Calu3 (cell line): Measurements from ENCODE around the gene KRT8. TPM values are rescaled to one million over a fixed set of nuclear protein-coding genes. Genes with fewer than 3 reads are reported as not detected.
A peak's percentile ranks its signal among the peaks of the same experiment; 100 is the strongest.

Experiments used
- BruUV-seq: library from RNA; stranded (reverse); fragments of 400-500 nt; replicated peaks from 2 replicates; lab custom pipeline; 2021; lab: Mats Ljungman, UMichigan
- CTCF ChIA-PET: fragments of 300-600 bp; sonication (Branson Sonifier 250); formaldehyde crosslinking; loops from one replicate; lab custom pipeline; 2022; ENCODE audit warnings: antibody characterized with exemption; lab: Charles Lee
- DNase-seq: peaks from one replicate; pipeline ENCODE4 v3.0.0; 2022
- H3K27ac Mint-ChIP-seq: one replicate; pipeline ENCODE4 v1.8.0; 2022; ENCODE audit warnings: mixed read lengths; ENCODE audit not compliant: unreplicated experiment
- H3K27me3 Mint-ChIP-seq: one replicate; pipeline ENCODE4 v1.8.0; 2022; ENCODE audit warnings: mixed read lengths; ENCODE audit not compliant: unreplicated experiment
- H3K36me3 Mint-ChIP-seq: one replicate; pipeline ENCODE4 v1.8.0; 2022; ENCODE audit warnings: mild to moderate bottlenecking, moderate library complexity, mixed read lengths; ENCODE audit not compliant: insufficient read depth, unreplicated experiment
- H3K4me1 Mint-ChIP-seq: one replicate; pipeline ENCODE4 v1.8.0; 2022; ENCODE audit warnings: mild to moderate bottlenecking, low read depth, mixed read lengths; ENCODE audit not compliant: unreplicated experiment
- H3K4me3 Mint-ChIP-seq: one replicate; pipeline ENCODE4 v1.8.0; 2022; ENCODE audit warnings: mild to moderate bottlenecking, low read depth, moderate library complexity, mixed read lengths; ENCODE audit not compliant: unreplicated experiment
- H3K9me3 Mint-ChIP-seq: one replicate; pipeline ENCODE4 v1.8.0; 2022; ENCODE audit warnings: low read depth, mixed read lengths; ENCODE audit not compliant: unreplicated experiment
- intact Hi-C: fragments of 100-400 bp; cut with micrococcal nuclease; formaldehyde crosslinking; loops from one replicate; pipeline ENCODE4 v1.10.0; 2022; ENCODE audit not compliant: unreplicated experiment
- total RNA-seq: library from RNA; stranded (reverse); gene quantifications from 2 replicates; pipeline ENCODE4 v1.2.3, GENCODE V29; 2022
- TF ChIP-seq, protein P1 (sequence below): fragments of 200-600 bp; IDR thresholded peaks from one replicate; pipeline ENCODE4 v1.8.0; 2022; ENCODE audit warnings: antibody characterized with exemption; ENCODE audit not compliant: unreplicated experiment

The KRT8 gene
- total RNA-seq, 1 experiment from 2014 or later, result 2,474 TPM

DNA sequence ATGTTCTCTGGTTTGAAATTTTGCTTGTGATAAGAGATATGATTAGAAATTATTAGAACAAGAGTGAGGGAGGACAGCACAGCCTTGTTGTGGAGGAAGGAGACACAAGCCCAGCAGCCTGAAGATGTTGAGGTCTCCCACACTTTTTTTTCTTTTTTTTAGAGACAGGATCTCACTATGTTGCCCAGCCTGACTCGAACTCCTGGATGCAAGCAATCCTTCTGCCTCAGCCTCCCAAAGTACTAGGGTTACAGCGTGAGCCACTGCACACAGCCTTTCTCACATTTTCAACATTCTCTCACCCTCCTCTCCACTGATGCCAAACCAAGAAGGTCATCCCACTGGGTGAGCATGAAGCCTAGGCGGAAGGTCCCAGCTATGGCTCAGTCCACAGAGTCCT, 4.9 kb upstream of the KRT8 start:
- H3K27ac Mint-ChIP-seq, result peak overlapping the region; percentile 64
- CTCF ChIA-PET, result no interaction called here

DNA sequence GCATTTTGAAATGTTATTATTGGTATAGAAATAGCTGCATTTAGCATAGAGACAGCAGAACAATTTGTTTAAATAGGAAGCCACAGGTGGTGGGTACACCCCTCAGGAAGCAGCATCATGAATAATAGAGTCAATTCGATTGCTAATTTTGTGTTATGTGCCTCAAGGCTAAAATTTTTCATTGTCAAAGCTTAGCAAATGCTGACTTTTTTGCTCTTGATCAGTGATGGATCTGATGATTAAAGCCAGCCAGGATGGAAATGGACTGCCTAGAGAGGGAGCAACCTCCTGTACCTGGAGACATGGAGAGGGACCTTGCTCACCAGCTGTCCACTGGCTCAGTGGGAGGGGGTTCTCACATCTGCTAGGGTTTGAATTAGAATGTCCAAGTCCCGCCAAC, 4.5 kb upstream of the KRT8 start:
- Mint-ChIP-seq H3K36me3 (peaks cover 44% of the 10 kb centered on the region), H3K9me3 (no peaks in the 10 kb centered on the region), H3K4me3 (no peak overlapping the region), H3K27me3 (no peaks in the 10 kb centered on the region), H3K27ac (no peak overlapping the region), H3K4me1 (peaks cover 53% of the 10 kb centered on the region)
- CTCF ChIA-PET, result no interaction called here
- no peak for DNase-seq
- intact Hi-C loops, result no loop called here
- BruUV-seq, result no TSS peak
- TF ChIP-seq, protein P1, sequence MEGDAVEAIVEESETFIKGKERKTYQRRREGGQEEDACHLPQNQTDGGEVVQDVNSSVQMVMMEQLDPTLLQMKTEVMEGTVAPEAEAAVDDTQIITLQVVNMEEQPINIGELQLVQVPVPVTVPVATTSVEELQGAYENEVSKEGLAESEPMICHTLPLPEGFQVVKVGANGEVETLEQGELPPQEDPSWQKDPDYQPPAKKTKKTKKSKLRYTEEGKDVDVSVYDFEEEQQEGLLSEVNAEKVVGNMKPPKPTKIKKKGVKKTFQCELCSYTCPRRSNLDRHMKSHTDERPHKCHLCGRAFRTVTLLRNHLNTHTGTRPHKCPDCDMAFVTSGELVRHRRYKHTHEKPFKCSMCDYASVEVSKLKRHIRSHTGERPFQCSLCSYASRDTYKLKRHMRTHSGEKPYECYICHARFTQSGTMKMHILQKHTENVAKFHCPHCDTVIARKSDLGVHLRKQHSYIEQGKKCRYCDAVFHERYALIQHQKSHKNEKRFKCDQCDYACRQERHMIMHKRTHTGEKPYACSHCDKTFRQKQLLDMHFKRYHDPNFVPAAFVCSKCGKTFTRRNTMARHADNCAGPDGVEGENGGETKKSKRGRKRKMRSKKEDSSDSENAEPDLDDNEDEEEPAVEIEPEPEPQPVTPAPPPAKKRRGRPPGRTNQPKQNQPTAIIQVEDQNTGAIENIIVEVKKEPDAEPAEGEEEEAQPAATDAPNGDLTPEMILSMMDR, result no peak

More for the DNA sequence above, 4.9 kb upstream of the KRT8 start:
- no peaks in the 10 kb centered on the region for H3K27me3 Mint-ChIP-seq
- no peak overlapping the region for H3K4me3 Mint-ChIP-seq
- TF ChIP-seq, protein P1, result no peak
- no peaks in the 10 kb centered on the region for H3K9me3 Mint-ChIP-seq
- intact Hi-C loops, result no loop called here
- H3K4me1 Mint-ChIP-seq, result peaks cover 53% of the 10 kb centered on the region
- DNase-seq, result no peak
- peaks cover 39% of the 10 kb centered on the region for H3K36me3 Mint-ChIP-seq
- BruUV-seq, result no TSS peak

DNA sequence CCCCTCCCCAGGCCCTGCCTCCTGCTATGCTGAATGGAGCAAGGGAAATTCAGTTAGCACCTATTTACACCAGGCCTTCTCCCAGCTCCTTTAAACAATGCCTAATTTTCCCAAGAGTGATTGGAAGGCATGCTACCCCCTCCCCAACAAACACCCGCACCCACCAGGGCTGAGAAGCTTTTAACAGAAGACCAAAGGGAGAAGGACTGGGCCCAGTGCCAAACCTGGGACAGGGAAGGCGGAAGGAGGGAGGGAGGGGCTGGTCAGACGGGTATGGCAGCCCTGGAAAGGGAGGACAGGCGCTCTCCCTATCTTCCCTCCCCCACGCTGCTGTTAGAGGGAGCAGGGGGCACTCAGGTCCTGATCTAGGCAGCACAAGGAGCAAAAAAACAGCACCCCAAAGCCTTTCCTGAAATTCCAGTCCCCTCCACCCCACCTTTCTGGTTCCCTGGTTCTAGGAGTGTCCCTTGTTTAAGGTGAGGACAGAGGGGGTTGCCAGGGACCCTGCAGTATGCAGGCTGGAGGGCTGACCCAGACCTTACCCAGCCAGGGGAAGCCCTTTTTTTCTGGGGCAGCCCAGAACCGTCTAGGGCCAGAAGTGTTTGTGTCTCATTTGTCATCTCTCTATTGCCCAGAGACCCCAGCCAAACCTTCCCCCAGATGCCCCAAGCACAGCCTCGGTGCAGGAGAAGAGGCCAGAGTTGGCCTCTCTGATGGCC, 2.4 kb upstream of the KRT8 start:
- H3K4me1 Mint-ChIP-seq, result peaks cover 46% of the 10 kb centered on the region
- peak; percentile 91 for DNase-seq
- no peaks in the 10 kb centered on the region for H3K27me3 Mint-ChIP-seq
- H3K9me3 Mint-ChIP-seq, result no peaks in the 10 kb centered on the region
- TF ChIP-seq, protein P1, result no peak
- intact Hi-C loops, result no loop called here
- peak overlapping the region; percentile 76 for H3K4me3 Mint-ChIP-seq
- no TSS peak for BruUV-seq
- CTCF ChIA-PET, result interaction anchor here (0.9 to 5.4 kb wide), 3 partner anchors 18 to 41 kb away, joined by 4 to 109 read pairs (median 4); partner anchors contain the start of gene KRT18
- peaks cover 65% of the 10 kb centered on the region for H3K36me3 Mint-ChIP-seq
- peak overlapping the region; percentile 97 for H3K27ac Mint-ChIP-seq

DNA sequence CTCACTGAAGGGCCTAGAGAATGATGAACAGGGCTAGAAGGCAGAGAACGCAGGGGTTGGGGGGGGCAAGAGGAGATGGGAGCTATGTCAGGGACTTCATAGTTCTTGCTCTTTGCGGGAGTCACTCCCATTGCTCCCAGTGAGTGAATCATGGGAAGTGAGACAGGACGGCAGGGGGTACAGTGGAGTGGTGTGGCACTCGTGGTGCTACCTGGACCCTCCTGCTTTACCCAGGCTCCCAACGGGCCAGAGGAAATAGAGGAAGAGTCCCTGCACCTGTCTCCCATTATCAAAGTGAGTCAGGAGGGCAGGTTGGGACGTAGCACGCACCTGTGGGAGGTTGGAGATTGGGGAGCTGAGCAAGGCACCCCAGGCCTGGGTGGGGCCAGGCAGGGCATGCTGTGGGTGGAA, 1.3 kb upstream of the KRT8 start:
- TF ChIP-seq, protein P1, result no peak
- Mint-ChIP-seq H3K36me3 (peaks cover 75% of the 10 kb centered on the region), H3K4me1 (peaks cover 46% of the 10 kb centered on the region), H3K27ac (peak overlapping the region; percentile 97), H3K9me3 (no peaks in the 10 kb centered on the region), H3K4me3 (peak overlapping the region; percentile 76), H3K27me3 (no peaks in the 10 kb centered on the region)
- no TSS peak for BruUV-seq
- no peak for DNase-seq
- intact Hi-C loops, result no loop called here
- CTCF ChIA-PET, result interaction anchor here (1.6 to 5.4 kb wide), 5 partner anchors 19 to 66 kb away, joined by 4 to 109 read pairs (median 8); partner anchors contain the start of gene KRT18
